Skin epidermis (tissue), 12 donors: ENCODE results near the gene CXorf51B.
"Not testable (repeated sequence)": the region's sequence is repeated elsewhere in the genome, so short reads cannot be mapped to it uniquely, and the experiment has no call there.

Experiments
- H3K27ac ChIP-seq, 21 experiments: fragments of 200-600 bp; sonication (generic) in 11 of 21; one replicate each; pipeline ENCODE4 v1.5.0; 2020; ENCODE audit warnings: mild to moderate bottlenecking in 3 of 21, inconsistent platforms in 2 of 21, moderate library complexity in 2 of 21
- H3K4me3 ChIP-seq, 7 experiments: fragments of 200-600 bp; sonication (generic) in 2 of 7; one replicate each; pipeline ENCODE4 v1.5.0; 2020; ENCODE audit warnings: inconsistent platforms in 2 of 7, mild to moderate bottlenecking in 2 of 7, moderate library complexity in 1 of 7

CXorf51B gene

DNA sequence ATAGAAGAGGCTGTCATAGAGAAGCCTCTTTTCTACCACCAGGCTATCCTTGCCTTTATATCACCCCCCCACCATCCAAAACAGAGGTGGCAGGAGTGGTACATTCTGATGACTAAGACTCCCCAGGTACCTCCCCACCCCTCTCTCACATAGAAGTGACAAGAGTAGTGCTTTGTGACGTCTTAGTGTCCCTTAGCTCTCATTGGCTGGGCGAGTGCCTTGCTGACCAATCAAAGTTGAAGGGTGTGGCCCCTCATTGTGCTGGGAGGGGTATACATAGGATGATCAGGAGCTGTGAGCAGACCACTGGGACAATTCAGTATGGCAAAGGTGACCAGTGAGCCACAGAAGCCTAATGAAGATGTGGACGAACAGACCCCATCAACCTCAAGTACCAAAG is at the start of gene CXorf51B:
Gene CXorf51B (plus strand): TSS at position 301 of the 400 bp plus-strand sequence. CDS start 21 bp downstream, at position 322.
- not testable (repeated sequence) for H3K4me3 ChIP-seq

DNA sequence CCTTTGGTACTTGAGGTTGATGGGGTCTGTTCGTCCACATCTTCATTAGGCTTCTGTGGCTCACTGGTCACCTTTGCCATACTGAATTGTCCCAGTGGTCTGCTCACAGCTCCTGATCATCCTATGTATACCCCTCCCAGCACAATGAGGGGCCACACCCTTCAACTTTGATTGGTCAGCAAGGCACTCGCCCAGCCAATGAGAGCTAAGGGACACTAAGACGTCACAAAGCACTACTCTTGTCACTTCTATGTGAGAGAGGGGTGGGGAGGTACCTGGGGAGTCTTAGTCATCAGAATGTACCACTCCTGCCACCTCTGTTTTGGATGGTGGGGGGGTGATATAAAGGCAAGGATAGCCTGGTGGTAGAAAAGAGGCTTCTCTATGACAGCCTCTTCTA is 5.1 kb downstream of the CXorf51B start, which contains the start of gene CXorf51A:
Gene CXorf51A (minus strand): TSS at position 101 of the 400 bp plus-strand sequence. CDS start 21 bp downstream, at position 80.
- H3K27ac ChIP-seq: not testable (repeated sequence)

More for the DNA sequence above, at the start of gene CXorf51B:
- H3K27ac ChIP-seq: not testable (repeated sequence)

DNA sequence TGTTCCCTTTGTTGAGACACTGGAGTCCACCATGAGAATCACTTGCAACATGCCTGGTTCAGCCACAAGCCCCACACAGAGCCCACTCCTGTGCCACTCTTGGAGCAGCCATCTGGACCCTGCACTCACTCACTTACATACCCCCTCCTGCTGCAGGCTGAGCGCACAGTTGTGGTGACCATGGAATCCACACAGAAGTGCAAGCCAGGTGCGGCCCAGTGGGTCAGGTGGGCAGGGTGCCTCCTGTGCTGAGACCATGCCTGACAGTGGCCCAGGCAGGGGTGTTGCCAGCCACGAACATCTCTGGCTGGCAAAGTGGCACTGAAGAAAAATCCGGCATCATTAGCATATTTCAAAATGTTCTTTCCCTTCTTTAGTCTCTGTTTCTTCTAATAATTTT is 22.4 kb downstream of the CXorf51B start:
- H3K4me3 ChIP-seq: no peak overlapping the region
- no peak overlapping the region for H3K27ac ChIP-seq

More for the DNA sequence above, 5.1 kb downstream of the CXorf51B start, which contains the start of gene CXorf51A:
- not testable (repeated sequence) for H3K4me3 ChIP-seq

DNA sequence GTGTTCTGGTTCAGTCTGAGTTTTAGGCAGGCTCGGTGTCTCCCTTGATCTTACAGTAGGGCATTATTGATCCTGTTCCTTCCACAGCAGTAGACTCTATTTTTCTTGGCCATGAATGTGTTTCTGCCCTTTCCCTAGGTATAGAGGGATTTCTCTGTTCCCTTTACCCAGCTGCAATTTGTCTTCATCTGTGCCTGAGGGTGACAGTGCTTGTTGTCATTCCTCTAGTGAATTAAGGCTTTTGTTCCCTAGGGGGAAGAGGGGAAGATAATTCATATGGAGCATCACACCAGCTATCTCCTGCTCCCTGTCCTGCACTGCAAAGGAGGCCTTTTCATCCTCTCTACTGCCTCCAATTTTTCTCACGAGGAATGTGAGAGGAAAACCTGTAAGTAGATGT is 44.7 kb downstream of the CXorf51B start:
- H3K4me3 ChIP-seq: no peak overlapping the region
- no peak overlapping the region for H3K27ac ChIP-seq
